Colon (tissue), 2 donors: ENCODE results near the gene KAT2A.

Source experiments
- FAIRE-seq: peaks from 2 replicates; lab custom pipeline; 2012; peaks lifted over from hg19 to GRCh38; lab: Jason Lieb, UNC
- donor health status: control.
- donor health status: control.

The KAT2A gene

DNA sequence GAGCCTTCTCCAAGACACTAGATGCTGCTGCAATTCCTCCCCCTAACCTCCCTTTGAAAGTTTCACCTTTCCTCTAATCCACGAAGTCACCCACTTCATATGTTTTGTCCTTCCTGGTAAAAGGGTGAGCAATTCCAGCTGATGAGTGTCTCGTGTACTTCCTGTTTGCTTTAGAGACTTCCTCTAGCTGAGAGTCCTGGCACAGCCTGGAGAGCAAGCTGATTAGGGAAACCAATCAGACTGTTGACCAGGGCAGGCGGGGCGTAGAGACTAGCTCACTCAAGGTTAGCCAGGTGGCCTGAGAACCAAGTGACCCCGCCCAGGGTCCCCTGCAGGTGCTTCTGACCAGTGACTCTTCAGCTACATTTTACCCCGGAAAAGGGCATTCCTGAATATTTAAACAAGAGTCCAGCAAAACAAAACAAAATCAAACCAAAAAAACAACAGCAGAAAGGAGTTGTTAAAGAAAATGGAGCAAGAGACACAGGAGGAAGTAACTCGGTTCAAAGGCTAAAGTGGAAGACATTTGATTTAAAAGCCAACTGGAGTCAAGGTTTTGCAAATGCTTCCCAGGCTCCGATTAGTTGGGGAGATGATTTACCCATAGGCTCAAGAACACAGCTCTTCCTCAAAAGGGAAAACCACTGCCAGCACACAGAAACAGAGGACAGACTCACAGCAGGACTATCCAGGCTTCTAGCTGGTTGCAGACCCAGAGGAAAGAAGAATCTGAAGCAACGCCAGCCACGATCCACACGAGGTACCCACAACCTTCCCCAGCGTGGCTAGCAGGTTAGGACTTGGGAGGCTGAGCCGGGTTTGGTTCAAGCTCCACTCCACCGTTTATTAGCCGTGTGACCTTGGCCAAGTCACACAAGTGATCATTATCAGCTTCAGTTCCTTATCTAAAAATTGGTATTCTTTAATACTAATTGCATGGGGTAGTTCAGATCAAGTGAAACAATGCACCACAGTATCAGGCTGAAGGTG, 14.8 kb upstream of the KAT2A start:
- peak; percentile 18 for FAIRE-seq

DNA sequence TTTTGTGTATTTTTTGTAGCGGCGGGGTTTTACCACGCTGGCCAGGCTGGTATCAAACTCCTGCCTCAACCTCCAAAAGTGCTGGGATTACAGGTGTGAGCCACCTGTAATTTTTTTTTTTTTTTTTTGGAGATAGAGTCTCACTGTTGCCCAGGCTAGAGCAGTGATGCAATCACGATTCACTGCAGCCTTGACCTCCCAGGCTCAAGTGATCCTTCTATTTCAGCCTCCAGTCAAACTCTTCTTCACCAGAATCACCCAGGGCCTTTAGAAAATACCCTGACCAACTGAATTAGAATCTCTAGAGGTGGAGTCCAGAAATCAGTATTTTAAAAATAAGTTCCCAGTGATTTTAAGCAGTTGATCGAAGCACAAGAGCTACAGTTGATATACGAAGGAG, 14.0 kb upstream of the KAT2A start:
- FAIRE-seq, result no peak

DNA sequence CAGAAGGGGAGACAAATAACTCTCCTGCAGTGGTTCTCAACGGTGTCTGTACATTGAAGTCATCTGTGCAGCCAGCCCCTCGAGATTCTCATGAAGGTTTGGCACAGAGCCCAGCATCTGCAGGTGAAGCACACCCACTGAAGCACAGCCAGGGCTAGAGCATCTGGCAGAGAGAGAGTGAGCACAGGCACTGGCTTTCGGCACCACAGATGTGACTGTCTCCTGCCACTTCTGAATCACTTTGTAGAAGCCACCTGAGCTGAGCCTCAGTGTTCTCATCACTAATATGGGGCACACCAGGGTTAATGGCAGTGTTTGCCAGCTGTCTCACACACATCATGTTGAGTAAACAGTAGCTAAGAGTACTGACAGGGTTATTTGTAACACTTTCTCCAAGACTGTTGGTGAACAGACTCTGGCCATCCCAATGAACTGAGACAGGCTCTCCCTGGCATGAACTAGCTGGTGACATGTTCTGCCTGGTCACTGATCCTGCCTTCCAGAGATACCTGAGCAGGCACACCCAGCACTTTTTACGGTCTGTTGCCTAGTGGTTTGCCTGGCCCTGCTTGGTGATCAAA, 12.4 kb upstream of the KAT2A start:
- FAIRE-seq, result no peak

DNA sequence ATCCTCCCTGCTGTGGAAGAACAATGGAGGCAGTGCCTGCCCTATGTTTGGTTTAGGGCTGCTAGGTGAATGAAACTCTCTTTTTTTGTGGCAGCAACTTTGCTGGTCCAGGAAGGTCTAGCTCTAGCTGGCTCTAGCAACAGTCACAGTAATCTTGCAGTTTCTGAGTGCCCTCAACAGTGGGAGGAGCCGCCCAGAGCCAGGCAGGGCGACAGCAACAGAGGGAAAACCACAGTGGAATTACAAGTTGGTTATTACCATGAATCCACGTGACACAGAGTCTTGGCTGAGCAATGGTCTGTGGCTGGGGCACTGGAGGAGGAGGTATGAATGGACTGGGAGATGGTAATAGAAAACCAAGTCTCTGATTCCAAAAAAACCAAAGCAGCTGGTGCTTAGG, 11.8 kb upstream of the KAT2A start:
- no peak for FAIRE-seq

DNA sequence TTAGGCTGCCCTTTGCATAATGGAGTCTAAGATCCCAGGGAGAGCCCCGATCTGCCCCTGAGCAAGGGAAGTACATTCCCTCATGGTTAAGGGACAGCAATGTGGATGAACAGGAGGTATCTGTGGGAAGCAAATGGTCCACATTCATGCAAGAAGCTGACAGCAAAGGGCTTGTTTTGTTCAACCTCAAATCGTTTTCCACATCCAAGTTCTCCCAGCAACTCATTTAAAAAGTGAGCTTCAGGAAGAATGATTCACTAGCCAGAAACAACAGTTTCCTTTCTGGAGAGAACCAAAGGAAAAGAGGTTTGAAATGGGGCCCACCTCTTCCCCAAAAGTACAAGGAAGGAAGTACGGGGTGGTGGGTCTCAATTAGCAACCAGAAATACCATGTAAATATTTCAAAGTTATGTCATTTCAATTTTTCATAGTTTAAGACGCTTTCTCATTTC, 10.8 kb upstream of the KAT2A start:
- no peak for FAIRE-seq

DNA sequence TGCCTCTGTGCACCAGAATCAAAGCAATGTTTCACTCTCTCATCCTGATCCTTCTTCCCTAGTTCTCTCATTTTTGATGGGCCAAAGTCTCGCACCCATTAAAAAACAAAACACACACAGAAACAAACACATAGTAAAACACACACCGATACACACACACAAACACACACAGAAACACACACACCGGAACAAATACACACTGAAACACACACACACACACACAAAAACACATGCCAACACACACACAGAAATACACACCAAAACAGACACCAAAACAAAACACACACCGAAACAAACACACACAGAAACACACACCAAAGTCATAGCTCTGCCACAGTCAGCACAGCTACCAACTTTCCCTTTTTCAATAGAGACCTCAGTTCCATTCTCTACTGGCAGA, 10.1 kb upstream of the KAT2A start:
- FAIRE-seq, result no peak

DNA sequence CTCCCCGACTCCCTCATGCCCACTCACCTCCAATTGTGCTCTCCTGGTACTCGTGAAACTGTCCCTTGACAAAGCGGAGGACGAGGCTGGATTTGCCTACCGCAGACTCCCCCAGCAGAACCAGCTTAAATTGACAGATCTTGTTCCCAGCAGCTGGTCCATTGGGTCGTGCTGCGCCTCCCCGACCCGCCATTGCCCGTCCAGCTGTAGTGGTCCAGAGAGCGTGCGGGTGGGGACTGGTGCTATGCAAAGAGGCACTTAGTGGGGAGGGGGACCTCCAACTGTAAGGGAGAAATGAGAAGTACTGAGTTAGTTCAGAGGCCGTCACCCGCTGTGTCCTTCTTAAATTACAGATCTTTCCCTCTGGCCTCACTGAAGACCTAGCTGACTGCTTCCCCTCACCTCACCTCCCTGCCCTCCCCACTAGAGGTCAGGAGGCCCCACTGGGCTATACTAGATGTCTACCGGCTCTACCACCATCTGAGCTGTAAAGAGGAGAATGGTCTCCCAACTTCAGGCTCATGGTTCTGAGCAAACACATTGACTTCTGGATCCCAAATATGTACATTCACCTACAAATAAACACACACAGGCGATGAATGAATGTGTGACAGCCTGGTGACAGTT, 9.3 kb upstream of the KAT2A start:
- no peak for FAIRE-seq

DNA sequence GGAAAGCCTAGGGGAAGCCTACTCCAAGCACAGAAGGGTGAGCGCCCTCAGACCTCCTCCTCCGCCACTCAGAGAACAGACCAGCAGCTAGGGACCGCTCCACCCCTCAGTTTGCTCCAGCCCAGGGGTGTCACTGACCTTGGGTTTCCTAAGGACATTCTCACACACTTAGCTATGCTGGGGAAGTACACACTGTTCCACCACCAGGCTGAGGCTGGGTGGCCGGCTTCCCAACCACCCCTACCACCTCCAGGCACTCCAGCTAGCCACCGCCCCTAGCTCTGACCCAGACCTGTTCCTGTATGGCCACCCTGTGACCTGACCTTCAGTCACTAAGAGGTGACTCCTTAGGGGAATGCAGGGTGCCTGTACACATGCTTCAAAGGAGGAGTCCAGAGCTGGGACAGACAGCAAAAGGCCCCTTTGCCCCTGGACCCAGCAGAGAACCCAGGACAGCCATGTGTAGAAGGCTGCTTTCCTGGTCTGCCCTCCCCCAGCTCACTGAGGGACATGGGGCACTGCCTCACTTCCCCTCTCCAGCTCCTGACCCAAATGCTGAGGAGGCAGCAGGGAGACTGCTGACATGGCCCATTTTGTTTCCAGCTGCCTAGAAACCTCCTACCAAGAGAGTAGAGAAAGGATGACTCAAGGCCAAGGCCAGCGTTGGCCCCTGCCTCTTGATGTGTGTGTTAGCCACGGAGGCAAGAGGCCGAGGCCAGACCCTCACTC, 8.1 kb upstream of the KAT2A start:
- no peak for FAIRE-seq

DNA sequence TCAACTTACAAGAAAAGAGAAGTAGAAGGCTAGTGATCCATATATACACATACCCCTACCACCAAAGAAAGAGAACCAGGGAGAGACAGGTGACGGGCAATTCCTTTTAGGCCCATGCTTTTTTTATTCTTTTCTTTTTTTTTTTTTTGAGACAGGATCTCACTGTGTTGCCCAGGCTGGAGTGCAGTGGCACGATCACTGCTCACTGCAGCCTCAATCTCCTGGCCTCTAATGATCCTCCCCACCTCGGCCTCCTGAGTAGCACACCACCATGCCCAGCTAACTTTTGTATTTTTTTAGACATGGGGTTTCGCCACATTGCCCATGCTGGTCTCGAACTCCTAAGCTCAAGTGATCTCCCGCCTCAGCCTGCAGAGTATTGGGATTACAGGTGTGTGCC, 6.2 kb upstream of the KAT2A start:
- no peak for FAIRE-seq

DNA sequence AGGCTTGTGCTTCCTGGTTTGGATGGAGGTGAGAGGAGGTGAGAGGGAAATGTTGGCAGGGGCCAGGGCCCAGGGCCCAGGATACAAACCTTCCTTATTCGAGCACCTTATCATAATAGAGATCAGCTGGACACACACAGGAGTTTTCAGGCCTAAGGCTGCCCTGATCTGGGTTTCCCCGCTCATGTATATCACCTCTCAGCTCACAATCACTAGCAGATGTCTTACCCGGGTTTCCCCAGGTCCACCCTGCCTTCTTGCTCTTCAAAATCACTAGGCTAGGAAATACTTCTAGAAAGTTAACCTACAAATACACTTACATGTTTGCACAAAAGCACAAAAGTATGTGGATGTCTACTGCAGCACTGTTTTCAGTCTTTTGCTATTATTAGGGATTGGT, 5.7 kb upstream of the KAT2A start:
- FAIRE-seq, result no peak

DNA sequence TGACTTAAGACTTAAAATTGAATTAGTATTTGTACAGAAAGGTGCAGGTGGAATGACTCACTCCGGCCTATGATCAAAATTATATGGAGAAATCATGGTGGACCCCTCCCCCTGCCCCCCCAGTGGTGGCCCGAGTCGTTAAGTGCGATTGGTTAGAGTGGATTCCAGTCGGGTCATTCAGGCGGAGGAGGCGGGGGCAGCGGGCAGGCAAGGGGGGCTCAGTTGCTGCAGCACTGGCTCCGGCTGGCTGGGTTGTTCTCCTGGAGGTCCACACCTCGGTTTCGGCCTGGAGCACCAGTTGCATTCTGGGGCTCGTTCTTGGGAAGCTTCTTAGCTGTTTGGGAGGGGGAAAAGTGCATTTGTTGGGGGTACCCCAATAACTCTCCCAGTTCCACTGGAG, 4.4 kb upstream of the KAT2A start:
- no peak for FAIRE-seq

DNA sequence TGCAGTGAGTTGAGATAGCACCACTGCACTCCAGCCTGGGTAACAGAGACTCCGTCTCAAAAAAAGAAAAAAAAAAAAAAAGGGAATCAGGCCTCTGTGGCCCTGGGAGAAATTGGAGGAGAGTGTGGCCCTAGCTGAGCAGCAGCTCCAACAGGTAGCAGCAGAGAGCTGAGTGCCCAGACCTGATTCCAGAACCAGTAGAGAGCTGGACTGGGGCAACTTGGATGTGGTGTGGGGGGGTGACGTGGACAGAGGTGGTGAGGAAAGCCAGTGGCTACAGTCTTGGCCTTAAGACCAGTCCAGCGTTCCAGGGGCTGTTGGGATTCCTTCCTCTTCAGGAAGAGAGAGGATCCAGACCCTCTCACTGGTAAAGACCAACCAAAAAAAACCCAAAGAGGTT, 3.1 kb upstream of the KAT2A start:
- no peak for FAIRE-seq

DNA sequence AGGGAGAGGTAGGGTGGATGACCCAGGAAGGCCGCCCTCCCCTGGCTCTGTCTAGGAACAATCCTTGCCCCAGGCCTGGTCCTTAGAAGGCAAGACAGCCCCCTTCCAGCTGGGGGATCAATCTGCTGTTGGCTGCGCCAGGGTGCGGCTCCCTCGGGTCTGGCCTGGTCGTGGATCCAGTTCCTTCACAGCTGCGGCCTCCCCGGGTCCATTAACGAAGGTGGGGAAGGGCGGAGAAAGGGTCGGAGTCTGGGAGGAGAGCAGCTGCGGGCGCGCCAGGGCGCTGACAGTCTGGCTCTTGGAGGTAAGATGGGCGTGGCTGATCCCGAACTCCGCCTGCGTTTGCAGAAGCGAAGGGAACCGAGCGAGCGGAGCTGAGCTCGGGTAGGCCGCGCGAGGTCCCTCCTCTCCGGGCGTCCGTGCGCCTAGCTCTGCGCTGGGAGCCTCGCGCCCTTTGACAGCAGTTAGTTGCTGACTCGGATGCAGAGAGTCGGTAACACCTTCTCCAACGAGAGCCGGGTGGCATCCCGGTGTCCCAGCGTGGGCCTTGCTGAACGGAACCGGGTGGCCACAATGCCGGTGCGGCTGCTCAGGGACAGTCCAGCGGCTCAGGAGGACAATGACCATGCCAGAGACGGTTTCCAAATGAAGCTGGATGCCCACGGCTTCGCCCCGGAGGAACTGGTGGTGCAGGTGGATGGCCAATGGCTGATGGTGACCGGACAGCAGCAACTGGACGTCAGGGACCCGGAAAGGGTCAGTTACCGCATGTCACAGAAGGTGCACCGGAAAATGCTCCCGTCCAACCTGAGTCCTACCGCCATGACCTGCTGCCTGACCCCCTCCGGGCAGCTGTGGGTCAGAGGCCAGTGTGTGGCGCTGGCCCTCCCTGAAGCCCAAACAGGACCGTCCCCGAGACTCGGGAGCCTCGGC, 1.5 kb upstream of the KAT2A start, which contains the start of gene HSPB9:
Gene HSPB9, plus strand, starts transcription at position 434 of the 933 bp plus-strand sequence. Its CDS starts 47 bp downstream, at position 481.
- FAIRE-seq, result no peak

DNA sequence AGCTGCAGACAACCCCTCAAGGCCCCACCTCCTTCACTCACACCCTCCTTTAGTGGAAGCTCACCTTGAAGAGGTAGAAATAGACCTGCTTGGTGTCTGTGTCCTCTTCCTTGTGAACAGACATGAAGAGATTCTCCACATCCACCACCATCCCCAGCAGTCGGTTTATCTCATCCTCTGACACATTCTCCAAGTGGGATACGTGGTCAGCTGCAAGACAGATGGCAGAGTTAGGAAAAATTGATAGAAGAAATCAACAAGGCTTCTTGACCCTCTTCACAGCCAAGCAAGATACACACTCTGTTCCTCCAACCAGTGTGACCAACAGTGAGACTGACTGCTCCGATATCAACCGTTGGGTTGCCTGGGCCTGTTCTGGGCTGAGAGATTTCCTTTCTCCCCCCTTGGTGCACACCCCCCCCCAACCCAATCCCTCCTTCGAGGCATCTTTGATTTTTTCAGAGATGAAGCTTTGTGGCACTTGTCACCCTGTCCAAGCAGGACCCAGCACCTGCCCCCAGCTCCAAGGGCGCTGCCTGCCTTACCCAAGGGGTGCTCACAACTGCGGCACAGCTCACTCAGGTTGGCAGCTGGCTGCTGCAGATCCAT, 902 bp downstream of the KAT2A start:
- no peak for FAIRE-seq

DNA sequence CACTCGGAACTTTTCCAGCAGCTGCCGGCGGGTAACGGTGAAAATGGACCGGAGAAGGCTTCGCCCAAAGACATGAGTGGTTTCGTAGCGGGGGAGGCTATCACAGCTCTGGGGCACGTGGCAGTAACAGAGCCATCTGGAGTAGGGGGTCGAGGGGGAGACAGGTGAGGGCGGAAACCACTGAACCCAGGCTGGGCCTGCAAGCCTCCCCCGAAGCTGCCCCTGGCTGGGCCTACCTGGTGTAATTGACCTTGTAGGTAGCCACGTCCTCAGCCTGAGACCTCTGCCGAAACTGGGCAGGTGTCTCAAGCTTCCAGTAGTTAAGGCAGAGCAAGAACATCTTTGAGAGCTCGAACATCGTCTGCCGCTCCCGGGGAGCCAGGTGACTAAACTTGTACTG, 1.9 kb downstream of the KAT2A start:
- FAIRE-seq, result no peak

DNA sequence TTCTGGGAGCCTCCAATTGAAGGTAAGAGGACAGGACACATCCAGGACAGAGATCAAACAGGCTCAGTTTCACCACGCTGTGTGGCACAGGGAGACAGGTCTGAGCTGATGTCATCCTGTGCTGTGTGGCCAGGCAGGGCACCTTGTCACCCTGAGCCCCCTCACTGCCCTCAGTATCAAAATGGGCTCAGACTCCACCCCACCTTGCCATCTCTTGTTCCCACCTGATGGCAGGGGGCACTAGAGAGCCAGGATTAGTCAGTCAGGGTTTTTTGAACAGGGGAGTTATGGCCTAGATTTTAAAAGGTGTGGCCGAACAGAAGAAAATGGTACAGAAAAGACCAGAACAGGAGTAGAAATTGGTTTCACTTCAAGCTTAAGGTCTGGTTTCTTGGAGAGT, 2.6 kb downstream of the KAT2A start:
- FAIRE-seq, result no peak

DNA sequence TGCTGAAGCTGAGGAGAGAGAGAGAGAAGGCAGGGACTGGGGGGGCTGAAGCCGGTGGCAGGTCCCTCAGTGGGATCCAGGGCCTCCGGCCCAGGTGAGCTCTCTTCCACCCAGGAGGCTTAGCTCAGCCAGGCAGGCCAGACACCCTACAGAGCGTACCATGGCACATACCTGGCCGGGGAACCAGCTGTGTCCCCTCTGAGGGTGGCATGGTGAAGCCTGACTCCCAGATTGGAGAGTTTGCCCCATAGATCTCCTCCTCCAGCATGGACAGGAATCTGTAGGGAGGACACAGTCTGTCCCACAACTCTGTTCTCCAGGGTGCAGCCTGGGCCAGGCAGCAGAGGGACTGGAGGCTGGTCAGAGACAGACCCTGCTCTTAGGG, 3.0 kb downstream of the KAT2A start:
- FAIRE-seq, result no peak

DNA sequence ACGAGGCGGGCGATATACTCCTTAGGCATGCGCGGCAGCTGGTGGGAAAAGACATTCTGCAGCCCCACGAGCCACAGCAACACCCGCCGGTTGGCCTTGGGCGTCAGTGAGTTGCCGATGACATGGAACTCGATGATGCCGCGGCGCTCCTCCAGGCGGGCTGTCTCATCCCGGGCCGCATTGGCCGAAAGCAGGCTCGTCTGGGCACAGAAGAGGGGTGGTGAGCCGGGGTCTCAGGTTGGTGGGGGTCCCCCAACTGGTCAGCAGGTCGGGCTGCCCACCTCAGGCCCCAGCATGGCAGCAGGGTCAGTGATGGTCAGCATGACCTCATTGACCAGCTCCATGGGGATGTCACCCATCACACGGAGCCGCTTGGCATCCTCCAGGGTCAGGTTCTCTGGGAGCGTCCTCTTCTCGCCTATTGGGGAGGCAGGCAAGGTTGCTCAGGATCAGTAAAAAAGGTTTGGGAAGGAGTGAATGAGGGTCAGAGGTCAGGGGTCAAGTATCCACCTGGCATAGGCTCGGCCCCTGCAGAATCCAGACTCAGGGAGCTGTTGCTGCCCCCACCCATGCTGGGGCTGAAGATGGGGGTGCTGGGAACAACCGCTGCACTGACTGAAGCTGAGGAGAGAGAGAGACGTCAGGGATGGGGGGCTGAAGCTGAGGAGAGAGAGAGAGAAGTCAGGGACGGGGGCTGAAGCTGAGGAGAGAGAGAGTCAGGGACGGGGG, 3.6 kb downstream of the KAT2A start:
- FAIRE-seq, result no peak

DNA sequence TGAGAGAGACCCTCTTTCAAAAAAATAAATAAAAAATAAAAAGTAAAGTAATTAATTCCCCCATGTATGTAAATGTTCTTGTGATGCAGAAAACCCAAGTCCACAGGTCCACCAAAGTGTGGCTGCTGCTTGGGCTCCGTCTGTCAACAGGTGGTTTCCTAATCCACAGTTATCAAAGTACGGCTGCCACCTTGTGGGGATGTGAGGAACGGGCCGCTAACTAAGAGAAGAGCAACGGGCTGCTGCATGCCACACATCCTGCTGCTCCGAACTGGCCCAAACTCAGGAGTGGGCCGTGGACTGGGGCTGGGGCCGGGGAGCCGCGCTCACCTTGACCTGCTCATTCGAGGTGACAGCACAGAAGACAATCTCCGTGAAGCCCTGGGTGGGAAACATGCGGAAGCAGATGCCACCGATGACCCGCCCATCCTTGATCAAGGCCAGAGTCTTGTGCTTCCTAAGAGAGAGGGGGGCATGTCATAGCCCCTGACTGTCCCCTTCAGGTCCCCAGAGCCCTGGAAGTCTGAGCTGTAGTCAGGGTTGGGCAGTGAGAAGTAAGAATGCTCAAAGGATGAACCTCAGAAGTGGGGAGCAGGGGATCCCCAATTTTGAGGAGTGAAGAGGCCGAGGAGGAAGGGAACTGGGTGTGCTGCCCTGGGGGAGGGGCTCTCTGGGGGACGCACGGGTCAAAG, 4.3 kb downstream of the KAT2A start:
- no peak for FAIRE-seq

DNA sequence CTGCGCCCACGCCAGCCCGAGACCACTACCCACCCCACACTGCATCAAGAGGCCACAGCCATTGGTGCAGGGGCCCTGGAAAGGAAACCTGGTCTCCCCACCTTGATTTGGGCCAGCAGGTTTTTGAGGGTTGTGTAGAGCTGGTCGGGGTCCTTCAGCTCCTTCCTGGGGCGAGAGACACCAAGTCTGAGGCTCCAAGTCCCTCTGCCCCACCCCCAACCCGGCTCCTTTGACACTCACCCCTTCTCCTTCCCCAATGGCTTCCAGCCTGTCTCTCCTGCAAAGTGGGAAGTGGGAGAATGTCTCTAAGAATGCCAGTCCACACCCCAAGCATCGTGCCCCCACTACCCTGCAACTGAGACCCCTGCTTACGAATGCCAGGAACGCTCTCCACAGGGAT, 7.0 kb downstream of the KAT2A start:
- no peak for FAIRE-seq
